HCT116 (cell line): ENCODE data around the gene KRT86. TPM values are rescaled to one million over a fixed set of nuclear protein-coding genes. Genes with fewer than 3 reads are reported as not detected.
A peak's percentile ranks its signal among the peaks of the same experiment; 100 is the strongest.

Experiments
- ATAC-seq: fragments of 200-7000 bp; cut with Tn5 transposase; 2 replicates; pipeline ENCODE4 v1.9.1; 2020; ENCODE audit warnings: mild to moderate bottlenecking, moderate library complexity
- BruUV-seq: library from RNA; stranded (reverse); fragments of 400-500 nt; replicated peaks from 2 replicates; lab custom pipeline; 2021; lab: Mats Ljungman, UMichigan
- CTCF ChIA-PET: fragments of 300-600 bp; sonication (Branson Sonifier 250); formaldehyde crosslinking; loops from one replicate; lab custom pipeline; 2021; ENCODE audit warnings: antibody characterized with exemption; lab: Charles Lee
- POLR2A ChIA-PET: fragments of 300-600, 350-600 bp; sonication (Branson Sonifier 250); formaldehyde crosslinking; loops from one replicate; lab custom pipeline; 2021; ENCODE audit warnings: antibody characterized with exemption; lab: Charles Lee
- RAD21 ChIA-PET, 2 experiments: fragments of 300-600 bp; sonication (Branson Sonifier 250); formaldehyde crosslinking; loops; one replicate each; lab custom pipeline; 2023; ENCODE audit warnings: low total read pairs in 2 of 2; ENCODE audit not compliant: uncharacterized antibody in 2 of 2, unreplicated experiment in 2 of 2, low non-redundant PET in 1 of 2; lab: Charles Lee
- DNase-seq: peaks from one replicate; pipeline ENCODE4 v3.0.0-alpha.2; 2010; ENCODE audit warnings: low read depth, low spot score
- H2AFZ ChIP-seq: fragments of 200-600 bp; shearing (Covaris generic), sonication (generic); 2 replicates; pipeline ENCODE4 v1.6.1; 2017; ENCODE audit warnings: low read depth, mixed run types, mixed read lengths, antibody characterized with exemption, low read length; ENCODE audit not compliant: poor library complexity, severe bottlenecking
- H3K27ac ChIP-seq: 2 replicates; pipeline ENCODE4 v1.5.1; 2012; ENCODE audit warnings: low read depth, low read length
- H3K27me3 ChIP-seq: fragments of 200-600 bp; sonication (generic); 2 replicates; pipeline ENCODE4 v1.6.1; 2016; ENCODE audit warnings: mixed run types, low read length, mixed read lengths; ENCODE audit not compliant: insufficient read depth
- H3K36me3 ChIP-seq, 2 experiments: fragments of 200-500 bp in 1 of 2; fragments of 200-600 bp in 1 of 2; sonication (Bioruptor generic) in 1 of 2; sonication (generic) in 1 of 2; 2 replicates each; pipeline versions ENCODE4 v1.5.1 to v1.6.1; 2014 to 2016; ENCODE audit warnings: low read length in 2 of 2, inconsistent platforms in 1 of 2, mixed read lengths in 1 of 2, mixed run types in 1 of 2; ENCODE audit not compliant: insufficient read depth in 2 of 2, control insufficient read depth in 1 of 2
- H3K4me1 ChIP-seq, 2 experiments: fragments of 200-600 bp in 1 of 2; sonication (generic) in 1 of 2; 2 replicates each; pipeline versions ENCODE4 v1.5.1 to v1.6.1; 2012 to 2017; ENCODE audit warnings: low read length in 2 of 2, inconsistent platforms in 1 of 2, mild to moderate bottlenecking in 1 of 2, mixed read lengths in 1 of 2, mixed run types in 1 of 2, moderate library complexity in 1 of 2; ENCODE audit not compliant: insufficient read depth in 2 of 2, control insufficient read depth in 1 of 2
- H3K4me2 ChIP-seq: fragments of 200-600 bp; sonication (generic); 2 replicates; pipeline ENCODE4 v1.6.1; 2017; ENCODE audit warnings: mixed run types, low read length, mixed read lengths
- H3K4me3 ChIP-seq, 2 experiments: fragments of 200-600 bp in 1 of 2; sonication (generic) in 1 of 2; replicated peaks in 1 of 2; 2 replicates each; pipeline ENCODE4 v1.5.1; 2011 to 2016; ENCODE audit warnings: low read length in 2 of 2, control low read depth in 1 of 2, low read depth in 1 of 2, mild to moderate bottlenecking in 1 of 2, mixed read lengths in 1 of 2, mixed run types in 1 of 2
- H3K79me2 ChIP-seq: fragments of 200-600 bp; sonication (generic); 2 replicates; pipeline ENCODE4 v1.6.1; 2017; ENCODE audit warnings: mild to moderate bottlenecking, mixed run types, low read length, moderate library complexity, mixed read lengths; ENCODE audit not compliant: insufficient read depth
- H3K9ac ChIP-seq: fragments of 200-600 bp; sonication (generic); 2 replicates; pipeline ENCODE4 v1.6.1; 2016; ENCODE audit warnings: low read length, mixed read lengths
- H3K9me2 ChIP-seq: fragments of 200-600 bp; sonication (generic), shearing (Covaris generic); 2 replicates; pipeline ENCODE4 v1.6.1; 2017; ENCODE audit warnings: mixed run types, mild to moderate bottlenecking, moderate library complexity; ENCODE audit not compliant: insufficient read depth
- H3K9me3 ChIP-seq, 2 experiments: fragments of 200-500 bp in 1 of 2; fragments of 200-600 bp in 1 of 2; sonication (Bioruptor generic) in 1 of 2; sonication (generic) in 1 of 2; 2 replicates each; pipeline ENCODE4 v1.6.1; 2014 to 2017; ENCODE audit warnings: low read length in 2 of 2, mixed read lengths in 2 of 2, inconsistent platforms in 1 of 2, low read depth in 1 of 2, mild to moderate bottlenecking in 1 of 2, mixed run types in 1 of 2, moderate library complexity in 1 of 2; ENCODE audit not compliant: control insufficient read depth in 1 of 2, insufficient read depth in 1 of 2
- H4K20me1 ChIP-seq: fragments of 200-600 bp; sonication (generic), shearing (Covaris generic); 2 replicates; pipeline ENCODE4 v1.6.1; 2017; ENCODE audit warnings: mixed run types, mild to moderate bottlenecking, moderate library complexity; ENCODE audit not compliant: insufficient read depth
- CBX3 ChIP-seq: IDR thresholded peaks from 2 replicates; pipeline ENCODE4 v1.6.1; 2012; ENCODE audit warnings: low read depth
- CEBPB ChIP-seq: IDR thresholded peaks from 2 replicates; pipeline ENCODE4 v1.6.1; 2012; ENCODE audit warnings: low read depth
- EGR1 ChIP-seq: IDR thresholded peaks from 2 replicates; pipeline ENCODE4 v1.6.1; 2012; ENCODE audit warnings: low read depth
- ELF1 ChIP-seq: IDR thresholded peaks from 2 replicates; pipeline ENCODE4 v1.6.1; 2012; ENCODE audit warnings: low read depth, borderline replicate concordance
- EZH2 ChIP-seq: fragments of 200-600 bp; sonication (generic); IDR thresholded peaks from 2 replicates; pipeline ENCODE4 v1.6.1; 2017; ENCODE audit warnings: antibody characterized with exemption, mixed run types
- EZH2phosphoT487 ChIP-seq: fragments of 200-600 bp; IDR thresholded peaks from 2 replicates; pipeline ENCODE4 v1.6.1; 2018; ENCODE audit warnings: antibody characterized with exemption, borderline replicate concordance
- FOSL1 ChIP-seq: IDR thresholded peaks from 2 replicates; pipeline ENCODE4 v1.6.1; 2012; ENCODE audit warnings: low read depth
- JUND ChIP-seq: IDR thresholded peaks from 2 replicates; pipeline ENCODE4 v1.6.1; 2012
- POLR2A ChIP-seq: IDR thresholded peaks from 2 replicates; pipeline ENCODE4 v1.7.0; 2011; ENCODE audit warnings: borderline replicate concordance; ENCODE audit not compliant: insufficient read depth, insufficient read length; ENCODE audit errors: extremely low read depth
- RAD21 ChIP-seq: IDR thresholded peaks from 2 replicates; pipeline ENCODE4 v1.6.1; 2012; ENCODE audit warnings: low read depth, mild to moderate bottlenecking
- SIN3A ChIP-seq: IDR thresholded peaks from 2 replicates; pipeline ENCODE4 v1.6.1; 2012; ENCODE audit warnings: low read depth
- SP1 ChIP-seq: IDR thresholded peaks from 2 replicates; pipeline ENCODE4 v1.6.1; 2012; ENCODE audit warnings: low read depth
- TCF7L2 ChIP-seq: IDR thresholded peaks from 2 replicates; pipeline ENCODE4 v1.7.0; 2011; ENCODE audit warnings: borderline replicate concordance, inconsistent platforms; ENCODE audit not compliant: insufficient read depth, insufficient read length; ENCODE audit errors: extremely low read depth
- YY1 ChIP-seq: IDR thresholded peaks from 2 replicates; pipeline ENCODE4 v1.6.1; 2011; ENCODE audit warnings: low read length, low read depth, moderate library complexity, mild to moderate bottlenecking; ENCODE audit not compliant: insufficient replicate concordance; ENCODE audit errors: extremely low read depth
- ZFX ChIP-seq: fragments of 450-650 bp; IDR thresholded peaks from 2 replicates; pipeline ENCODE4 v1.6.1; 2017
- intact Hi-C: fragments of 100-400 bp; cut with micrococcal nuclease; formaldehyde crosslinking; loops from 2 replicates; pipeline ENCODE4 v1.10.0; 2022
- total RNA-seq: library from RNA; stranded (reverse); gene quantifications from one replicate; pipeline ENCODE4 v1.2.1, GENCODE V29; 2021; ENCODE audit not compliant: unreplicated experiment
- TF ChIP-seq, protein P1 (sequence below), 3 experiments: fragments of 200-600 bp in 1 of 3; sonication (generic) in 1 of 3; IDR thresholded peaks in 2 of 3; conservative IDR thresholded peaks in 1 of 3; 2 replicates each; pipeline ENCODE4 v1.5.1; 2012 to 2017; ENCODE audit warnings: low read depth in 2 of 3, low read length in 2 of 3, antibody characterized with exemption in 1 of 3, borderline replicate concordance in 1 of 3, control low read depth in 1 of 3, mild to moderate bottlenecking in 1 of 3, mixed read lengths in 1 of 3, mixed run types in 1 of 3, moderate library complexity in 1 of 3; ENCODE audit not compliant: insufficient read depth in 1 of 3
- TF ChIP-seq, protein P2 (sequence below): IDR thresholded peaks from 2 replicates; pipeline ENCODE4 v1.6.1; 2011; ENCODE audit warnings: mild to moderate bottlenecking, low read length, moderate library complexity; ENCODE audit not compliant: insufficient replicate concordance; ENCODE audit errors: extremely low read depth
- TF ChIP-seq, protein P3 (sequence below): IDR thresholded peaks from 2 replicates; pipeline ENCODE4 v1.6.1; 2012; ENCODE audit warnings: low read depth
- TF ChIP-seq, protein P4 (sequence below): IDR thresholded peaks from 2 replicates; pipeline ENCODE4 v1.6.1; 2012

KRT86 gene
- total RNA-seq, 1 experiment from 2014 or later: 1.5 TPM

DNA sequence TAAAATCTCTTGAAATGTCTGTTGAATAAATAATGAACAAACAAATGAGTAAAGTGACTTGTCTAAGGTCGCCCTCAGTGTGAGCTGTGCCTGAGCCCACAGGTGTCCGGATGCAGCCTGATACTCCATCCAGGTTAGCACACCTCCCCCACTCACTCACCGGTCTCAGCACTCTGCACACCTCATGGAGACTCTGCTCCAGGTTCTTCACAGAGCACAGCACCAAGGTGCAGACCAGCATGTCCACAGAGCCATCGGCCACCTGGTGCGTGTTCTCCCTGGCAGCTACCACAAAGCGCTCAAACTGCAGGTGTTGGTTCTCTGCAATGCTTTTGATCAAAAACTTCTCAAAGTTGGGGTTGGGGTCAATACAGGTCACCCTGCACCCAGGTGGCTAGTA lies 45.5 kb upstream of the KRT86 start:
- Histone ChIP-seq H3K4me3 (no peak overlapping the region), H2AFZ (no peak overlapping the region), H3K9me2 (no peaks in the 10 kb centered on the region), H3K79me2 (no peaks in the 10 kb centered on the region), H3K36me3 (no peaks in the 10 kb centered on the region), H4K20me1 (no peaks in the 10 kb centered on the region), H3K4me2 (peak overlapping the region; percentile 71), H3K9me3 (no peaks in the 10 kb centered on the region), H3K27me3 (no peaks in the 10 kb centered on the region), H3K4me1 (peaks cover 29 to 87% of the 10 kb centered on the region in 2 experiments), H3K9ac (no peak overlapping the region), H3K27ac (no peak overlapping the region)
- ChIA-PET RAD21 (no interaction called here), CTCF (interaction anchor here (1.2 to 1.8 kb wide), 2 partner anchors 9 to 50 kb away, joined by 5 to 8 read pairs; no protein-coding TSS in a partner anchor), POLR2A (interaction anchor here (1.1 to 1.7 kb wide), 2 partner anchors 15 to 52 kb away, joined by 6 read pairs; no protein-coding TSS in a partner anchor)
- intact Hi-C loops: no loop called here
- BruUV-seq: no TSS peak
- TF ChIP-seq, protein P1, sequence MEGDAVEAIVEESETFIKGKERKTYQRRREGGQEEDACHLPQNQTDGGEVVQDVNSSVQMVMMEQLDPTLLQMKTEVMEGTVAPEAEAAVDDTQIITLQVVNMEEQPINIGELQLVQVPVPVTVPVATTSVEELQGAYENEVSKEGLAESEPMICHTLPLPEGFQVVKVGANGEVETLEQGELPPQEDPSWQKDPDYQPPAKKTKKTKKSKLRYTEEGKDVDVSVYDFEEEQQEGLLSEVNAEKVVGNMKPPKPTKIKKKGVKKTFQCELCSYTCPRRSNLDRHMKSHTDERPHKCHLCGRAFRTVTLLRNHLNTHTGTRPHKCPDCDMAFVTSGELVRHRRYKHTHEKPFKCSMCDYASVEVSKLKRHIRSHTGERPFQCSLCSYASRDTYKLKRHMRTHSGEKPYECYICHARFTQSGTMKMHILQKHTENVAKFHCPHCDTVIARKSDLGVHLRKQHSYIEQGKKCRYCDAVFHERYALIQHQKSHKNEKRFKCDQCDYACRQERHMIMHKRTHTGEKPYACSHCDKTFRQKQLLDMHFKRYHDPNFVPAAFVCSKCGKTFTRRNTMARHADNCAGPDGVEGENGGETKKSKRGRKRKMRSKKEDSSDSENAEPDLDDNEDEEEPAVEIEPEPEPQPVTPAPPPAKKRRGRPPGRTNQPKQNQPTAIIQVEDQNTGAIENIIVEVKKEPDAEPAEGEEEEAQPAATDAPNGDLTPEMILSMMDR (IDR thresholded peaks at IDR 0.05 in 2 of 3, conservative IDR thresholded peaks at IDR 0.05 in 1 of 3; ENCODE audit: borderline replicate concordance in 1 of 3, insufficient read depth in 1 of 3, low read depth in 2 of 3, low read length in 2 of 3): no peak
- TF ChIP-seq CBX3: no peak
- no peak for TF ChIP-seq EZH2
- TF ChIP-seq CEBPB: no peak
- TF ChIP-seq, protein P2, sequence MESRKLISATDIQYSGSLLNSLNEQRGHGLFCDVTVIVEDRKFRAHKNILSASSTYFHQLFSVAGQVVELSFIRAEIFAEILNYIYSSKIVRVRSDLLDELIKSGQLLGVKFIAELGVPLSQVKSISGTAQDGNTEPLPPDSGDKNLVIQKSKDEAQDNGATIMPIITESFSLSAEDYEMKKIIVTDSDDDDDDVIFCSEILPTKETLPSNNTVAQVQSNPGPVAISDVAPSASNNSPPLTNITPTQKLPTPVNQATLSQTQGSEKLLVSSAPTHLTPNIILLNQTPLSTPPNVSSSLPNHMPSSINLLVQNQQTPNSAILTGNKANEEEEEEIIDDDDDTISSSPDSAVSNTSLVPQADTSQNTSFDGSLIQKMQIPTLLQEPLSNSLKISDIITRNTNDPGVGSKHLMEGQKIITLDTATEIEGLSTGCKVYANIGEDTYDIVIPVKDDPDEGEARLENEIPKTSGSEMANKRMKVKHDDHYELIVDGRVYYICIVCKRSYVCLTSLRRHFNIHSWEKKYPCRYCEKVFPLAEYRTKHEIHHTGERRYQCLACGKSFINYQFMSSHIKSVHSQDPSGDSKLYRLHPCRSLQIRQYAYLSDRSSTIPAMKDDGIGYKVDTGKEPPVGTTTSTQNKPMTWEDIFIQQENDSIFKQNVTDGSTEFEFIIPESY: no peak
- no peak for TF ChIP-seq RAD21
- TF ChIP-seq JUND: no peak
- no peak for TF ChIP-seq SP1
- TF ChIP-seq ZFX: no peak
- TF ChIP-seq, protein P3, sequence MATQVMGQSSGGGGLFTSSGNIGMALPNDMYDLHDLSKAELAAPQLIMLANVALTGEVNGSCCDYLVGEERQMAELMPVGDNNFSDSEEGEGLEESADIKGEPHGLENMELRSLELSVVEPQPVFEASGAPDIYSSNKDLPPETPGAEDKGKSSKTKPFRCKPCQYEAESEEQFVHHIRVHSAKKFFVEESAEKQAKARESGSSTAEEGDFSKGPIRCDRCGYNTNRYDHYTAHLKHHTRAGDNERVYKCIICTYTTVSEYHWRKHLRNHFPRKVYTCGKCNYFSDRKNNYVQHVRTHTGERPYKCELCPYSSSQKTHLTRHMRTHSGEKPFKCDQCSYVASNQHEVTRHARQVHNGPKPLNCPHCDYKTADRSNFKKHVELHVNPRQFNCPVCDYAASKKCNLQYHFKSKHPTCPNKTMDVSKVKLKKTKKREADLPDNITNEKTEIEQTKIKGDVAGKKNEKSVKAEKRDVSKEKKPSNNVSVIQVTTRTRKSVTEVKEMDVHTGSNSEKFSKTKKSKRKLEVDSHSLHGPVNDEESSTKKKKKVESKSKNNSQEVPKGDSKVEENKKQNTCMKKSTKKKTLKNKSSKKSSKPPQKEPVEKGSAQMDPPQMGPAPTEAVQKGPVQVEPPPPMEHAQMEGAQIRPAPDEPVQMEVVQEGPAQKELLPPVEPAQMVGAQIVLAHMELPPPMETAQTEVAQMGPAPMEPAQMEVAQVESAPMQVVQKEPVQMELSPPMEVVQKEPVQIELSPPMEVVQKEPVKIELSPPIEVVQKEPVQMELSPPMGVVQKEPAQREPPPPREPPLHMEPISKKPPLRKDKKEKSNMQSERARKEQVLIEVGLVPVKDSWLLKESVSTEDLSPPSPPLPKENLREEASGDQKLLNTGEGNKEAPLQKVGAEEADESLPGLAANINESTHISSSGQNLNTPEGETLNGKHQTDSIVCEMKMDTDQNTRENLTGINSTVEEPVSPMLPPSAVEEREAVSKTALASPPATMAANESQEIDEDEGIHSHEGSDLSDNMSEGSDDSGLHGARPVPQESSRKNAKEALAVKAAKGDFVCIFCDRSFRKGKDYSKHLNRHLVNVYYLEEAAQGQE: no peak
- no peak for TF ChIP-seq FOSL1
- TF ChIP-seq POLR2A: no peak
- TF ChIP-seq EGR1: no peak
- TF ChIP-seq ELF1: no peak
- TF ChIP-seq YY1: no peak
- TF ChIP-seq, protein P4, sequence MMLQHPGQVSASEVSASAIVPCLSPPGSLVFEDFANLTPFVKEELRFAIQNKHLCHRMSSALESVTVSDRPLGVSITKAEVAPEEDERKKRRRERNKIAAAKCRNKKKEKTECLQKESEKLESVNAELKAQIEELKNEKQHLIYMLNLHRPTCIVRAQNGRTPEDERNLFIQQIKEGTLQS: no peak
- TF ChIP-seq EZH2phosphoT487: no peak
- TF ChIP-seq SIN3A: no peak
- no peak for TF ChIP-seq TCF7L2
- ATAC-seq (no peak), DNase-seq (no peak)
